HepG2 (cell line): ENCODE measurements around the gene MASTL. TPM values are rescaled to one million over a fixed set of nuclear protein-coding genes. Genes with fewer than 3 reads are reported as not detected.

Experiments
- ATRX ChIP-seq: sonication (generic); formaldehyde crosslinking; IDR thresholded peaks from 2 replicates; pipeline ENCODE4 v1.4.0; 2020; ENCODE audit warnings: missing genetic modification reagents, borderline replicate concordance
- BATF2 ChIP-seq: sonication (generic); formaldehyde crosslinking; IDR thresholded peaks from 2 replicates; pipeline ENCODE4 v1.8.0; 2022; ENCODE audit warnings: mild to moderate bottlenecking, missing genetic modification reagents, moderate library complexity
- BRD4 ChIP-seq: sonication (generic); formaldehyde crosslinking; IDR thresholded peaks from 2 replicates; pipeline ENCODE4 v1.4.0; 2020; ENCODE audit warnings: missing genetic modification reagents
- CENPT ChIP-seq: sonication (generic); formaldehyde crosslinking; IDR thresholded peaks from 2 replicates; pipeline ENCODE4 v1.8.0; 2022; ENCODE audit warnings: low read depth, mild to moderate bottlenecking, moderate library complexity, missing genetic modification reagents
- FOSL2 ChIP-seq: sonication (generic); formaldehyde crosslinking; IDR thresholded peaks from 2 replicates; pipeline ENCODE4 v1.4.0; 2020; ENCODE audit warnings: missing genetic modification reagents
- FOXA3 ChIP-seq: IDR thresholded peaks from 2 replicates; pipeline ENCODE4 v1.6.1; 2016; ENCODE audit warnings: missing genetic modification reagents, missing compliant biosample characterization
- MEF2D ChIP-seq: sonication (generic); formaldehyde crosslinking; IDR thresholded peaks from 2 replicates; pipeline ENCODE4 v1.5.1; 2020; ENCODE audit warnings: mild to moderate bottlenecking, missing genetic modification reagents
- MNT ChIP-seq: fragments of 450-650 bp; IDR thresholded peaks from 2 replicates; pipeline ENCODE4 v1.6.1; 2016
- MYC ChIP-seq: sonication (generic); formaldehyde crosslinking; IDR thresholded peaks from 2 replicates; pipeline ENCODE4 v1.9.0; 2021; ENCODE audit warnings: missing genetic modification reagents, borderline replicate concordance
- SMARCE1 ChIP-seq: fragments of 450-650 bp; IDR thresholded peaks from 2 replicates; pipeline ENCODE4 v1.6.1; 2017; ENCODE audit warnings: borderline replicate concordance
- SNAI1 ChIP-seq: sonication (generic); formaldehyde crosslinking; IDR thresholded peaks from 2 replicates; pipeline ENCODE4 v1.5.0; 2020; ENCODE audit warnings: mild to moderate bottlenecking, missing genetic modification reagents, borderline replicate concordance
- SOX5 ChIP-seq: IDR thresholded peaks from 2 replicates; pipeline ENCODE4 v1.6.1; 2016; ENCODE audit warnings: borderline replicate concordance
- SOX6 ChIP-seq, 2 experiments: fragments of 450-650 bp in 1 of 2; sonication (generic) in 1 of 2; formaldehyde crosslinking in 1 of 2; IDR thresholded peaks; 2 replicates each; pipeline versions ENCODE4 v1.4.0 to v1.6.1; 2017 to 2020; ENCODE audit warnings: antibody characterized with exemption in 1 of 2, mild to moderate bottlenecking in 1 of 2, missing genetic modification reagents in 1 of 2
- YY1 ChIP-seq: IDR thresholded peaks from 2 replicates; pipeline ENCODE4 v1.6.1; 2011; ENCODE audit warnings: low read length, low read depth, moderate library complexity, mild to moderate bottlenecking; ENCODE audit not compliant: insufficient read depth, insufficient replicate concordance
- ZBTB8A ChIP-seq: sonication (generic); formaldehyde crosslinking; IDR thresholded peaks from 2 replicates; pipeline ENCODE4 v1.4.0; 2020; ENCODE audit warnings: mild to moderate bottlenecking, low read depth, missing genetic modification reagents, borderline replicate concordance
- ZNF274 ChIP-seq: sonication (generic); formaldehyde crosslinking; IDR thresholded peaks from 2 replicates; pipeline ENCODE4 v1.5.1; 2020; ENCODE audit warnings: mild to moderate bottlenecking, missing genetic modification reagents
- ZNF292 ChIP-seq: sonication (generic); formaldehyde crosslinking; IDR thresholded peaks from 2 replicates; pipeline ENCODE4 v1.8.1; 2022; ENCODE audit warnings: mild to moderate bottlenecking, low read depth, missing genetic modification reagents, borderline replicate concordance
- ZNF44 ChIP-seq: sonication (generic); formaldehyde crosslinking; IDR thresholded peaks from 2 replicates; pipeline ENCODE4 v1.5.1; 2020; ENCODE audit warnings: mild to moderate bottlenecking, missing genetic modification reagents
- ZNF451 ChIP-seq: sonication (generic); formaldehyde crosslinking; IDR thresholded peaks from 2 replicates; pipeline ENCODE4 v1.5.0; 2020; ENCODE audit warnings: mild to moderate bottlenecking, missing genetic modification reagents
- ZNF652 ChIP-seq: IDR thresholded peaks from 2 replicates; pipeline ENCODE4 v1.6.1; 2016; ENCODE audit warnings: low read depth, borderline replicate concordance
- polyA plus RNA-seq, 8 experiments: library from polyadenylated mRNA; depleted of rRNA in 3 of 8; stranded (reverse) in 7 of 8; unstranded in 1 of 8; fragments of >200 nt; fragmentation: Illumina TruSeq in 4 of 8; extraction: Trizol in 4 of 8; gene quantifications; 2 replicates each; pipeline versions ENCODE4 v1.2.1 to v1.2.3, GENCODE V29; 2011 to 2016; ENCODE audit warnings: low read depth in 4 of 8, missing spikeins in 1 of 8, mixed read lengths in 1 of 8; ENCODE audit not compliant: insufficient read depth in 1 of 8
- total RNA-seq, 5 experiments: library from RNA; depleted of rRNA; stranded (reverse); fragments of >200 nt; fragmentation: Illumina TruSeq; extraction: Trizol; gene quantifications; 2 replicates each; pipeline ENCODE4 v1.2.3, GENCODE V29; 2016; ENCODE audit warnings: low read depth in 1 of 5
- TF ChIP-seq, protein P1 (sequence below): sonication (generic); formaldehyde crosslinking; IDR thresholded peaks from 2 replicates; pipeline ENCODE4 v1.4.0; 2020; ENCODE audit warnings: missing genetic modification reagents, mild to moderate bottlenecking, borderline replicate concordance
- TF ChIP-seq, protein P2 (sequence below): IDR thresholded peaks from 2 replicates; pipeline ENCODE4 v1.6.1; 2016; ENCODE audit warnings: missing compliant biosample characterization, missing genetic modification reagents, borderline replicate concordance
- TF ChIP-seq, protein P3 (sequence below): sonication (generic); formaldehyde crosslinking; IDR thresholded peaks from 2 replicates; pipeline ENCODE4 v1.4.0; 2020; ENCODE audit warnings: missing genetic modification reagents, mild to moderate bottlenecking, borderline replicate concordance

The MASTL gene
- total and polyA plus RNA-seq, 2 of the 13 experiments (the other 11 are each of a cell fraction or from before 2014, with no cell fraction given), result 6.0 to 18.0 TPM

DNA sequence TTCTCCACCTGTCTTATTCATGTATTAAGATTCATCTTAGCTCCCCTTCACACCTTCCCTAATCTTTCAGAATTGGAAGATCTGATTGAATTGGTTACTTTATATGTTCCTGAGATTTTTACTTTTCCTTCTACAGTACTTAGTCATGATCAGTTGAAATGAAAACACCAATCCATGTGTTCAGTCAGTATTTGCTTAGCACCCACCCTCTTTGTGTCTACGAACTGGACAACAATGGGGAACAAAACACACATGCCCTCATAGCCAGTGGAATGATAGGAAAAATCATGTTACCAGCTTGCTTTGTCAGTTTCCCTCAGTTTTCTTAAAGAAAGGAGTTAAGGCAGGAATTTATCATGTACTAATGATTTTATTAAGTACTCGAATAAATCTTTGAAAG is 2.0 kb downstream of the MASTL start (continued):
- TF ChIP-seq, protein P1, sequence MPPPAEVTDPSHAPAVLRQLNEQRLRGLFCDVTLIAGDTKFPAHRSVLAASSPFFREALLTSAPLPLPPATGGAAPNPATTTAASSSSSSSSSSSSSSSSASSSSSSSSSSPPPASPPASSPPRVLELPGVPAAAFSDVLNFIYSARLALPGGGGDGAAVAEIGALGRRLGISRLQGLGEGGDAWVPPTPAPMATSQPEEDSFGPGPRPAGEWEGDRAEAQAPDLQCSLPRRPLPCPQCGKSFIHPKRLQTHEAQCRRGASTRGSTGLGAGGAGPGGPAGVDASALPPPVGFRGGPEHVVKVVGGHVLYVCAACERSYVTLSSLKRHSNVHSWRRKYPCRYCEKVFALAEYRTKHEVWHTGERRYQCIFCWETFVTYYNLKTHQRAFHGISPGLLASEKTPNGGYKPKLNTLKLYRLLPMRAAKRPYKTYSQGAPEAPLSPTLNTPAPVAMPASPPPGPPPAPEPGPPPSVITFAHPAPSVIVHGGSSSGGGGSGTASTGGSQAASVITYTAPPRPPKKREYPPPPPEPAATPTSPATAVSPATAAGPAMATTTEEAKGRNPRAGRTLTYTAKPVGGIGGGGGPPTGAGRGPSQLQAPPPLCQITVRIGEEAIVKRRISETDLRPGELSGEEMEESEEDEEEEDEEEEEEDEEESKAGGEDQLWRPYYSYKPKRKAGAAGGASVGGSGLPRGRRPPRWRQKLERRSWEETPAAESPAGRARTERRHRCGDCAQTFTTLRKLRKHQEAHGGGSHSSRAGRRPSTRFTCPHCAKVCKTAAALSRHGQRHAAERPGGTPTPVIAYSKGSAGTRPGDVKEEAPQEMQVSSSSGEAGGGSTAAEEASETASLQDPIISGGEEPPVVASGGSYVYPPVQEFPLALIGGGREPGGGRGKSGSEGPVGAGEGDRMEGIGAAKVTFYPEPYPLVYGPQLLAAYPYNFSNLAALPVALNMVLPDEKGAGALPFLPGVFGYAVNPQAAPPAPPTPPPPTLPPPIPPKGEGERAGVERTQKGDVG, result no peak
- no peak for TF ChIP-seq ZNF652 (CRISPR knock-in tag)
- TF ChIP-seq MNT, result peak; percentile 63
- no peak for TF ChIP-seq ATRX (CRISPR knock-in tag)
- no peak for TF ChIP-seq ZNF44 (CRISPR knock-in tag)
- no peak for TF ChIP-seq FOSL2 (CRISPR knock-in tag)
- TF ChIP-seq SNAI1 (CRISPR knock-in tag), result no peak
- peak; percentile 63; the same call in 1 of the 2 replicates for TF ChIP-seq SOX5 (CRISPR knock-in tag)
- 0 out of 2 replicates have a peak, but pooled peaks have one; percentile 9 for TF ChIP-seq FOXA3 (CRISPR knock-in tag)
- TF ChIP-seq SOX6 (IDR thresholded peaks at IDR 0.05), result no peak
- TF ChIP-seq SOX6 (CRISPR knock-in tag; IDR thresholded peaks at IDR 0.05), result peak; percentile 44; the same call in 1 of the 2 replicates
- no peak for TF ChIP-seq ZNF274 (CRISPR knock-in tag)
- no peak for TF ChIP-seq MEF2D
- TF ChIP-seq YY1, result no peak
- no peak for TF ChIP-seq ZBTB8A (CRISPR knock-in tag)
- TF ChIP-seq CENPT (CRISPR knock-in tag), result no peak
- no peak for TF ChIP-seq MYC
- TF ChIP-seq SMARCE1, result no peak
- TF ChIP-seq, protein P2, sequence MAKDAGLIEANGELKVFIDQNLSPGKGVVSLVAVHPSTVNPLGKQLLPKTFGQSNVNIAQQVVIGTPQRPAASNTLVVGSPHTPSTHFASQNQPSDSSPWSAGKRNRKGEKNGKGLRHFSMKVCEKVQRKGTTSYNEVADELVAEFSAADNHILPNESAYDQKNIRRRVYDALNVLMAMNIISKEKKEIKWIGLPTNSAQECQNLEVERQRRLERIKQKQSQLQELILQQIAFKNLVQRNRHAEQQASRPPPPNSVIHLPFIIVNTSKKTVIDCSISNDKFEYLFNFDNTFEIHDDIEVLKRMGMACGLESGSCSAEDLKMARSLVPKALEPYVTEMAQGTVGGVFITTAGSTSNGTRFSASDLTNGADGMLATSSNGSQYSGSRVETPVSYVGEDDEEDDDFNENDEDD (CRISPR knock-in tag), result no peak
- no peak for TF ChIP-seq BRD4 (CRISPR knock-in tag)
- TF ChIP-seq, protein P3, sequence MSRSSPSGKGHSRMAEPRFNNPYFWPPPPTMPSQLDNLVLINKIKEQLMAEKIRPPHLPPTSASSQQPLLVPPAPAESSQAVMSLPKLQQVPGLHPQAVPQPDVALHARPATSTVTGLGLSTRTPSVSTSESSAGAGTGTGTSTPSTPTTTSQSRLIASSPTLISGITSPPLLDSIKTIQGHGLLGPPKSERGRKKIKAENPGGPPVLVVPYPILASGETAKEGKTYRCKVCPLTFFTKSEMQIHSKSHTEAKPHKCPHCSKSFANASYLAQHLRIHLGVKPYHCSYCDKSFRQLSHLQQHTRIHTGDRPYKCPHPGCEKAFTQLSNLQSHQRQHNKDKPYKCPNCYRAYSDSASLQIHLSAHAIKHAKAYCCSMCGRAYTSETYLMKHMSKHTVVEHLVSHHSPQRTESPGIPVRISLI (CRISPR knock-in tag), result no peak
- TF ChIP-seq ZNF451 (CRISPR knock-in tag), result no peak
- no peak for TF ChIP-seq ZNF292
- TF ChIP-seq BATF2, result no peak
